GM18951 (cell line): ENCODE results near the gene FRMPD1.
"Not testable (repeated sequence)": the region's sequence is repeated elsewhere in the genome, so short reads cannot be mapped to it uniquely, and the experiment has no call there.

Source experiments
- POLR2A ChIP-seq: IDR thresholded peaks from 4 replicates; pipeline ENCODE4 v1.6.1; 2011; ENCODE audit warnings: mild to moderate bottlenecking; ENCODE audit not compliant: insufficient read length, insufficient read depth; ENCODE audit errors: extremely low read depth
- in situ Hi-C: fragments of 300-500 bp; cut with MboI; formaldehyde crosslinking; loops from one replicate; pipeline ENCODE4 v1.12.0; 2022; ENCODE audit warnings: low sequenced_read_pairs, mixed read lengths, inconsistent platforms; ENCODE audit not compliant: unreplicated experiment

The FRMPD1 gene

GRCh38 chr9:37746448-37747270 is 95.9 kb downstream of the FRMPD1 start:
- in situ Hi-C loops = loop anchor here (25.0 kb wide), 1 partner anchor 259 kb away; the partner anchor contains the start of gene POLR1E
- TF ChIP-seq POLR2A = no peak

- TF ChIP-seq POLR2A = no peak
- in situ Hi-C loops = loop anchor here (25.0 kb wide), 1 partner anchor 260 kb away; the partner anchor contains the start of gene POLR1E
Observed at GRCh38 chr9:37747271-37747753, 96.6 kb downstream of the FRMPD1 start.

GRCh38 chr9:37749129-37749528 is 98.4 kb downstream of the FRMPD1 start:
- in situ Hi-C loops = loop anchor here (25.0 kb wide), 1 partner anchor 262 kb away; the partner anchor contains the start of gene POLR1E
- TF ChIP-seq POLR2A = no peak

DNA sequence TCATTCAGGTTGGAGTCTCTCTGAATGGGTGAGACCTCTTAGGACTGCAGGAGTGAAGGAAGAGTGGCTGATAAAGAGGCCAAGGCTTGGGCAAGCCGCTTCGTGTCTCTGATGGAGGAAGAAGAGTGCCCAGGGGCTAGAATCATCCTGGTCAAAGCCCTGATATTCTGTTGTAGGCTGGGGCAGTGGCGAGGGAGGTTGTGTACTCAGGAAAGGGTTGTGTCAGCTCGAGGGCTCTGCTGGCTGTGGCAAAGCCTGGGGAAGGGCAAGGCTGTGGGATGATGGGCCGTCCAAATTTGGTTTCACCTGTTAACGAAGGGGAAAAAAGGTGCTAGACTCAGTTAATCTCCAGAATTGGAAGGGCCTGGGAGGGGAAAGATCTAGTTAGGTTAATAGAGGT is 100.4 kb downstream of the FRMPD1 start:
- TF ChIP-seq POLR2A = no peak
- in situ Hi-C loops = no loop called here

- in situ Hi-C loops = not testable (repeated sequence)
Observed at GRCh38 chr9:37751704-37752103, 101.0 kb downstream of the FRMPD1 start.

DNA sequence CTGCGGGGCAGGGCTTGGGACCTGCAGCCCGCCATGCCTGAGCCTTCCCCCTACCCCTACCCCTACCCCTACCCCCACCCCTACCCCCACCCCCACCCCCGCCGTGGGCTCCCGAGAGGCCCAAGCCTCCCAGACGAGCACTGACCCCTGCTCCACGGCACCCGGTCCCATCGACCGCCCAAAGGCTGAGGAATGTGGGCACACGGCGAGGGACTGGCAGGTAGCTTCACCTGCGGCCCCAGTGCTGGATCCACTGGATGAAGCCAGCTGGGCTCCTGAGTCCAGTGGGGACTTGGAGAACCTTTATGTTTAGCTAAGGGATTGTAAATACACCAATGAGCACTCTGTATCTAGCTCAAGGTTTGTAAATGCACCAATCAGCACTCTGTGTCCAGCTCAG is 101.4 kb downstream of the FRMPD1 start:
- in situ Hi-C loops = not testable (repeated sequence)

DNA sequence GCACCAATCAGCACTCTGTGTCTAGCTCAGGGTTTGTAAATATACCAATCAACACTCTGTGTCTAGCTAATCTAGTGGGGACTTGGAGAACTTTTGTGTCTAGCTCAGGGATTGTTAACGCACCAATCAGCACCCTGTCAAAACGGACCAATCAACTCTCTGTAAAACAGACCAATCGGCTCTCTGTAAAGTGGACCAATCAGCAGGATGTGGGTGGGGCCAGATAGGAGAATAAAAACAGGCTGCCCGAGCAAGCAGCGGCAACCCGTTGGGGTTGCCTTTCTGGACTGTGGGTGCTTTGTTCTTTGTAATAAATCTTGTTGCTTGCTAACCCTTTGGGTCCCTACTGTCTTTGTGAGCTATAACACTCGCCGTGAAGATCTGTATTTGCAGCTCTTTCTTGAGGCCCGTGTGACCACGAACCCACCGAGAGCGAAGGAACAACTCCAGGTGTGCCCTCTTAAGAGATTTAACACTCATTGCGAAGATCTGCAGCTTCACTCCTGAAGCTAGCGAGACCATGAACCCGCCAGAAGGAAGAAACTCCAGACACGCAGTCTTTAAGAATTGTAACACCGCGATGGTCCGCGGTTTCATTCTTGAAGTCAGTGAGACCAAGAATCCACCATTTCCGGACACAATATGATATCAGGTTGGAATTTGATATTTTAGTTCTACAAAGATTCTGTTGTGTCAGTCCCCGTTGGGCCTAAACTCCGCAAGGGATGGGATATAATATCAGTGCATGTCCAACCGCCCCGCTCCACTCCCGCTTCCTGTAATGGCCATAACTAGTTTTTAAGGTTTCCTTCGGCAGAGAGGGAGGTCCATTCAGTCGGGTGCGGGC is 102.1 kb downstream of the FRMPD1 start:
- TF ChIP-seq POLR2A = no peak
- in situ Hi-C loops = no loop called here

- peak; percentile 72 for TF ChIP-seq POLR2A
- in situ Hi-C loops = no loop called here
Observed at GRCh38 chr9:37753489-37754190, 102.9 kb downstream of the FRMPD1 start, which contains the start of gene TRMT10B. Gene TRMT10B (plus strand): TSS chr9:37753805. CDS start chr9:37761932, 8,127 bp downstream.

DNA sequence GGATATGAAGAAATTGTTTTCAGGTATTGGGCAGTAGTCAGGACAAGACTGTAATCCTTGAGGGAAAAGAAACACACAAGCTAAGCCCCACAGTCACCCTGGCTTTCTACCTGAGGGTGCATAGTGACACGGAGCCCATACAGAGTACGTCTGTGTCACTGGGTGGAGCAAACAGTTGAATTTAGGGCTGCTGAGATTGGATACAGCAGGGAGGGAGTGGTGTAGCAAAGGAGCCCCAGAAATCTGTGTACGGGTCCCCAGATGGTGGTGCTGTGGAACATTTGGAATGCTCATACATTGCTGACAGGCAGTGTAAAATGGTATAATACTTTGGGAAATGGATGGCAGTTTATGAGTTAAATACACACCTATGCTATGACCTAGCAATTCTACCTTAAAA is 108.0 kb downstream of the FRMPD1 start:
- no peak for TF ChIP-seq POLR2A
- in situ Hi-C loops = no loop called here

DNA sequence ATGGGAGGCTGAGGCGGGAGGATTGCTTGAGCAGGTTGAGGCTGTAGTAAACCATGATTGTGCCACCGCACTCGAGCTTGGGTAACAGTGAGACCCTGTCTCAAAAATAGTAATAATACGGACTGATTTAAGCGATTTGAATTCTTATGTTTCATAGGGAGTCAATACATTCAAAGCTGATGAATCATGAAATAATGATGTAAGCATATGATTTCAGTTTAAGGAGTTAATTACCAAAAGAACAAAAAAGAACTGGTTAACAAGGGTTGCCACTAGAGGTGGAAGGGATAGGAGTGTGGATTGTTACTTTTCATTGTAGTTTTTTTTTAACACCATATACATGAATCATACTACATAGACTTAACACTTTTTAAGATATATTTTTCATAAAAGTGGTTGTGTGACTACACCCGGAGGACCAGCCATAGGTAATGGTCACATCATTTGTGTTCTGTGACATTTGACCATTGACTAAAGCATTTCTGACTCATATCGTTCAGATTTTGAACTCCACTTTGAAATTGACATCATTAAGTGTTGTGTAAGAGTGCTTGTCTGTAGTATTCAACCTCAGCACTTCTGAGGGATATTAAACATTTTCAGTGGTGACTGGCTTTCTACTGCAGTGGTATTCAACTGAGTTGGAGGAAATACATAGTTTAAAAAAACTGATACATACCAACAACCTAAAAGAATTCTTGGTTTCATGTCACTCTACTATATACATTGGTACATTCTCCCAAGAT is 109.8 kb downstream of the FRMPD1 start:
- in situ Hi-C loops = no loop called here
- TF ChIP-seq POLR2A = no peak

GRCh38 chr9:37761511-37761910 is 110.8 kb downstream of the FRMPD1 start:
- in situ Hi-C loops = no loop called here
- no peak for TF ChIP-seq POLR2A

GRCh38 chr9:37765263-37765662 is 114.5 kb downstream of the FRMPD1 start:
- in situ Hi-C loops = not testable (repeated sequence)
